Measurements from ENCODE around the gene ODR4.
"Not testable (repeated sequence)": the region's sequence is repeated elsewhere in the genome, so short reads cannot be mapped to it uniquely, and the experiment has no call there.

Gene ODR4

DNA sequence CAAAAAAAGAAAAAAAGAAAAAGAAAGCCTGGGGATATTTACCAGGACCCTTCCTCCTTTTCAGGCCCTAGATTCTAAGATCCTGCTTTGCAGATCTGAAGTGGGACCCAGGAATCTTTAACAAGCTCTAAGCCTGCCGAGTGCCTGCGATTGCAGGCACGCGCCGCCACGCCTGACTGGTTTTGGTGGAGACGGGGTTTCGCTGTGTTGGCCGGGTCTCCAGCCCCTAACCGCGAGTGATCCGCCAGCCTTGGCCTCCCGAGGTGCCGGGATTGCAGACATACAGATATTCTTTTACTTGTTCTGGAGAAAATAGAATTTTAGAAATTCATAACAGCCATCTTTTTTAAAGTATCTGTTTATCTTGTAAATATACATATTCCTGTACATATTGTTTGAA lies 83.5 kb downstream of the ODR4 start:
- not testable (repeated sequence) for H3K9me3 ChIP-seq (ENCODE audit: control insufficient read depth, insufficient read depth, low read depth, low read length); H3K36me3 ChIP-seq (ENCODE audit: control insufficient read depth, insufficient read depth, low read length); H3K27me3 ChIP-seq (ENCODE audit: control insufficient read depth, insufficient read depth, low read length); H3K27ac ChIP-seq (ENCODE audit: low read depth, low read length); H3K4me1 ChIP-seq (ENCODE audit: control insufficient read depth, insufficient read depth, low read length); H3K4me3 ChIP-seq (ENCODE audit: low read depth, low read length); H3K9ac ChIP-seq (ENCODE audit: low read length)

DNA sequence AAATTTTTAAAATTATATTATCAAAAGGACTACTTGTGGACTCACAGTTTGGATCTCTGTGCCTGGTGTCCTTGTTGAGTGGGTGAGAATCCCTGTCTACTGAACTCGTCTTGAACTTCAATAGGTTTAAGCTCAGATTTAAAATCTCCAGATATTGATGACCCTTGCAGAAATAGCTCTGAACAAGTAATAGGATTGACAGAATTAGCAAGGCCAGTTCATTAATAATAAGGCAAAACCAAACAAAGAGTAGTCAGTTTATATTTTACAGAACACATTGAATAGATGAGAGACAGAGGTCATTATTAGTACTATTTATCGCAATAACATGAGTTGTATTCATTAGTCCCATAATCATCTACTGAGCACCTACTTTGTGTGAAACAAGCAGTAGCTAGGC lies 85.4 kb downstream of the ODR4 start, which contains the start of gene PDC:
PDC (minus strand) TSS at position 101 of the 400 bp plus-strand sequence. CDS start 11,655 bp downstream, outside the sequence.
- no peak within 1 kb of the TSS for H3K4me3 ChIP-seq (ENCODE audit: low read depth, low read length)
- H3K27ac ChIP-seq (ENCODE audit: low read depth, low read length) = no peak within 1 kb of the TSS
- H3K27me3 ChIP-seq (ENCODE audit: control insufficient read depth, insufficient read depth, low read length) = no peaks in the 10 kb centered on the region
- H3K36me3 ChIP-seq (ENCODE audit: control insufficient read depth, insufficient read depth, low read length) = no peaks in the 10 kb centered on the region
- H3K4me1 ChIP-seq (ENCODE audit: control insufficient read depth, insufficient read depth, low read length) = 0 out of 2 replicates have a peak, but pooled peaks cover 8% of the 10 kb centered on the region
- H3K9ac ChIP-seq (ENCODE audit: low read length) = no peak within 1 kb of the TSS
- H3K9me3 ChIP-seq (ENCODE audit: control insufficient read depth, insufficient read depth, low read depth, low read length) = no peaks in the 10 kb centered on the region

DNA sequence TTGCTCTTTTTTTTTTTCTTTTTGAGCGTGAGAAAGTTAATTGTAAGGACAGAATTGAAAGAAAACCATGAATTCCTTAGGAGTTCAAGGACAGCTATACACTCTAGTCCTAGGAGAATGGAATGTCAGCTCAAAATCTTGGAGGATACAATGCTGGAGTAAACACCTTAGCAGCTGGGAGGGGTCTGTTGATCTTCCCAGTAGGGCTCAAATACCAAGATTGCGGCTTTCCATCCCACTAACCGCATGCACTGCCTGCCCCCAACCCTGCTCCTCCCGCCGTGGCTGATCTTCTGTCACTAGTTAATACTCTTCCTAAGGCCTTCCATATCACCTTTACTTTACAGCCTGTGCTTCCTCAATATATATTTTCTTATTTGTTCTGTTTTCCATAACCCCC lies 87.9 kb downstream of the ODR4 start:
- Histone ChIP-seq H3K4me1 (ENCODE audit: control insufficient read depth, insufficient read depth, low read length) (0 out of 2 replicates have a peak, but pooled peaks cover 8% of the 10 kb centered on the region), H3K27ac (ENCODE audit: low read depth, low read length) (no peak overlapping the region), H3K9ac (ENCODE audit: low read length) (no peak overlapping the region), H3K4me3 (ENCODE audit: low read depth, low read length) (no peak overlapping the region), H3K36me3 (ENCODE audit: control insufficient read depth, insufficient read depth, low read length) (no peaks in the 10 kb centered on the region), H3K9me3 (ENCODE audit: control insufficient read depth, insufficient read depth, low read depth, low read length) (no peaks in the 10 kb centered on the region), H3K27me3 (ENCODE audit: control insufficient read depth, insufficient read depth, low read length) (no peaks in the 10 kb centered on the region)

DNA sequence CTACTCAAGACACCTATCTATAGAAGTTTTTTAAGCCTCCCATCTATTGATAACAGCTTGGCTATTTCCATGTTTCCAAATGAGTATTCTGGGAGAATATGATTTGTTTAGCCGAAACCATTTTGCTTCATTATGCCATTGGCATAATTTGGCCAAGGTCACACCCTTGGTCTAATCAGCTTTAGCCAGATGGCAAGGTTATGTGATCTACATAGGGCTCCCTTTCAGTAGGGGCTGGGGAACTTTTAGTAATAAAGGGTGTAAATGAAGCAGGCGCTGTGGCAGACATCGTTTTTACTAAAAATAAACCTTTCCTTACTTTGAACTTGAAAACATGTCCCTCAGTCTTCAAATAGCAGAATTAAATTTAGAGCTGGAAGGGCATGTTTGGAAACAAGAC lies 88.3 kb downstream of the ODR4 start:
- no peaks in the 10 kb centered on the region for H3K9me3 ChIP-seq (ENCODE audit: control insufficient read depth, insufficient read depth, low read depth, low read length)
- H3K4me1 ChIP-seq (ENCODE audit: control insufficient read depth, insufficient read depth, low read length) = 0 out of 2 replicates have a peak, but pooled peaks cover 8% of the 10 kb centered on the region
- no peak overlapping the region for H3K4me3 ChIP-seq (ENCODE audit: low read depth, low read length)
- no peak overlapping the region for H3K9ac ChIP-seq (ENCODE audit: low read length)
- no peak overlapping the region for H3K27ac ChIP-seq (ENCODE audit: low read depth, low read length)
- no peaks in the 10 kb centered on the region for H3K27me3 ChIP-seq (ENCODE audit: control insufficient read depth, insufficient read depth, low read length)
- H3K36me3 ChIP-seq (ENCODE audit: control insufficient read depth, insufficient read depth, low read length) = no peaks in the 10 kb centered on the region

DNA sequence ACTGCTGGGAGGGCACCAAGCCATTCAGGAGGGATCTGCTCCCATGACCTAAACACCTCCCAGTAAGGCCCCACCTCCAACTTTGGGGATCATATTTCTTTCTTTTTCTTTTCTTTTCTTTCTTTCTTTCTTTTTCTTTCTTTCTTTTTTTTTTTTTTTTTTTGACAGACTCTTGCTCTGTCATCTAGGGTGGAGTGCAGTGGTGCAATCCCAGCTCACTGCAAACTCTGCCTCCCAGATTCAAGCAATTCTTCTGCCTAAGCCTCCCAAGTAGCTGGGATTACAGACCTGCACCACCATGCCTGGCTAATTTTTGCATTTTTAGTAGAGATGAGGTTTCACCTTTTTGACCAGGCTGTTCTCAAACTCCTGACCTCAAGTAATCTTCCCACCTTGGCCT lies 89.9 kb downstream of the ODR4 start:
- not testable (repeated sequence) for H3K27me3 ChIP-seq (ENCODE audit: control insufficient read depth, insufficient read depth, low read length); H3K27ac ChIP-seq (ENCODE audit: low read depth, low read length); H3K4me3 ChIP-seq (ENCODE audit: low read depth, low read length); H3K36me3 ChIP-seq (ENCODE audit: control insufficient read depth, insufficient read depth, low read length); H3K9me3 ChIP-seq (ENCODE audit: control insufficient read depth, insufficient read depth, low read depth, low read length); H3K4me1 ChIP-seq (ENCODE audit: control insufficient read depth, insufficient read depth, low read length); H3K9ac ChIP-seq (ENCODE audit: low read length)

- H3K9ac ChIP-seq (ENCODE audit: low read length) = no peak overlapping the region
- 0 out of 2 replicates have a peak, but pooled peaks cover 8% of the 10 kb centered on the region for H3K4me1 ChIP-seq (ENCODE audit: control insufficient read depth, insufficient read depth, low read length)
- no peak overlapping the region for H3K4me3 ChIP-seq (ENCODE audit: low read depth, low read length)
- H3K27ac ChIP-seq (ENCODE audit: low read depth, low read length) = no peak overlapping the region
- no peaks in the 10 kb centered on the region for H3K9me3 ChIP-seq (ENCODE audit: control insufficient read depth, insufficient read depth, low read depth, low read length)
- H3K27me3 ChIP-seq (ENCODE audit: control insufficient read depth, insufficient read depth, low read length) = no peaks in the 10 kb centered on the region
- H3K36me3 ChIP-seq (ENCODE audit: control insufficient read depth, insufficient read depth, low read length) = no peaks in the 10 kb centered on the region
Observed at GRCh38 chr1:186465946-186466345, 90.3 kb downstream of the ODR4 start.

All from HUES6 (cell line).